ENCODE measurements around the gene RIPK1.

- TF ChIP-seq CTCF (IDR thresholded peaks at IDR 0.05; ENCODE audit: insufficient read depth, low read length) (no peak), SPI1 (IDR thresholded peaks at IDR 0.05; ENCODE audit: borderline replicate concordance, low read depth) (no peak)
Measured at GRCh38 chr6:3019749-3020320, 48.5 kb upstream of the RIPK1 start.
